ENCODE results near the gene KLF11.

GRCh38 chr2:10004836-10005235 lies 38.5 kb upstream of the KLF11 start:
- TF ChIP-seq EZH2 (IDR thresholded peaks at IDR 0.05; ENCODE audit: borderline replicate concordance, low read depth, low read length) (no peak), EP300 (IDR thresholded peaks at IDR 0.05; ENCODE audit: low read length) (no peak)
